HG03432 (cell line): ENCODE results near the gene ANKRD7.
"Not testable (repeated sequence)": the region's sequence is repeated elsewhere in the genome, so short reads cannot be mapped to it uniquely, and the experiment has no call there.

Experiments
- ATAC-seq: cut with Tn5 transposase; IDR thresholded peaks from one replicate; pipeline ENCODE4 v1.9.1; 2021; ENCODE audit warnings: mild to moderate bottlenecking, moderate library complexity; ENCODE audit not compliant: unreplicated experiment

The ANKRD7 gene

GRCh38 chr7:118233799-118234198 is 9.3 kb downstream of the ANKRD7 start:
- ATAC-seq, result no peak

- no peak for ATAC-seq
These were observed 14.5 kb downstream of the ANKRD7 start for GRCh38 chr7:118239014-118239413.

GRCh38 chr7:118240320-118240719 is 15.8 kb downstream of the ANKRD7 start:
- not testable (repeated sequence) for ATAC-seq

GRCh38 chr7:118243695-118244094 is 19.2 kb downstream of the ANKRD7 start:
- ATAC-seq, result no peak

GRCh38 chr7:118245267-118246040 is 20.9 kb downstream of the ANKRD7 start:
- peak; percentile 87 for ATAC-seq

- no peak for ATAC-seq
These were observed 26.5 kb downstream of the ANKRD7 start for GRCh38 chr7:118250860-118251494.

GRCh38 chr7:118252087-118252486 is 27.6 kb downstream of the ANKRD7 start:
- ATAC-seq, result peak; percentile 60

GRCh38 chr7:118259115-118259514 is 34.6 kb downstream of the ANKRD7 start:
- ATAC-seq, result no peak

- no peak for ATAC-seq
These were observed 40.3 kb downstream of the ANKRD7 start for GRCh38 chr7:118264836-118265235.

- ATAC-seq, result no peak
These were observed 56.0 kb downstream of the ANKRD7 start for GRCh38 chr7:118280319-118281012.

- no peak for ATAC-seq
These were observed 56.7 kb downstream of the ANKRD7 start for GRCh38 chr7:118281196-118281595.

- no peak for ATAC-seq
These were observed 60.9 kb downstream of the ANKRD7 start for GRCh38 chr7:118285358-118285757.

- no peak for ATAC-seq
These were observed 61.6 kb downstream of the ANKRD7 start for GRCh38 chr7:118286131-118286530.

- peak; percentile 92 for ATAC-seq
These were observed 63.6 kb downstream of the ANKRD7 start for GRCh38 chr7:118288098-118288497.

GRCh38 chr7:118289476-118289875 is 65.0 kb downstream of the ANKRD7 start:
- ATAC-seq, result no peak
